Naive thymus-derived CD8-positive, alpha-beta T cell (primary cell): ENCODE measurements around the gene CERKL. TPM values are rescaled to one million over a fixed set of nuclear protein-coding genes. Genes with fewer than 3 reads are reported as not detected.

Experiments
- ATAC-seq, 2 donors: fragments of 150-1000 bp; cut with Tn5 transposase in 1 of 2; sonication (Bioruptor Pico), chemical (Tn5 transposase) in 1 of 2; 1 replicate in 1 of 2; 2 replicates in 1 of 2; pipeline ENCODE4 v1.10.0; 2021; ENCODE audit warnings: mild to moderate bottlenecking in 2 of 2, moderate library complexity in 2 of 2
- POLR2A ChIA-PET: fragments of 350-600 bp; sonication (Branson Sonifier 250); formaldehyde crosslinking; loops from one replicate; lab custom pipeline; 2021; ENCODE audit warnings: antibody characterized with exemption; lab: Charles Lee
- DNase-seq, 10 donors: peaks; one replicate each; pipeline versions ENCODE4 v3.0.0 to v3.0.0-alpha.2; 2020 to 2022
- H3K27ac Mint-ChIP-seq, 10 donors: one replicate each; pipeline ENCODE4 v1.8.0; 2020 to 2022; ENCODE audit warnings: mild to moderate bottlenecking in 10 of 10, mixed read lengths in 10 of 10, moderate library complexity in 4 of 10, inconsistent platforms in 1 of 10
- H3K27me3 Mint-ChIP-seq, 5 donors: one replicate each; pipeline ENCODE4 v1.8.0; 2021 to 2022; ENCODE audit warnings: mixed read lengths in 5 of 5
- H3K36me3 Mint-ChIP-seq, 3 donors: one replicate each; pipeline ENCODE4 v1.8.0; 2020 to 2022; ENCODE audit warnings: mixed read lengths in 3 of 3, mild to moderate bottlenecking in 2 of 3, inconsistent platforms in 1 of 3
- H3K4me1 Mint-ChIP-seq, 4 donors: one replicate each; pipeline ENCODE4 v1.8.0; 2021 to 2022; ENCODE audit warnings: mixed read lengths in 4 of 4
- H3K4me3 Mint-ChIP-seq, 10 donors: one replicate each; pipeline ENCODE4 v1.8.0; 2020 to 2022; ENCODE audit warnings: mild to moderate bottlenecking in 10 of 10, mixed read lengths in 10 of 10, moderate library complexity in 6 of 10, inconsistent platforms in 1 of 10
- H3K9me3 Mint-ChIP-seq, 9 donors: one replicate each; pipeline ENCODE4 v1.8.0; 2020 to 2022; ENCODE audit warnings: mixed read lengths in 9 of 9, mild to moderate bottlenecking in 3 of 9, inconsistent platforms in 1 of 9, moderate library complexity in 1 of 9
- polyA plus RNA-seq, 3 donors: library from polyadenylated mRNA; unstranded; fragments of 300-500 nt; fragmentation: Illumina TruSeq; gene quantifications; one replicate each; pipeline ENCODE4 v1.2.3, GENCODE V29; 2021
- total RNA-seq, 8 experiments: library from RNA in 2 of 8; stranded (reverse) in 2 of 8; gene quantifications; one replicate each; pipeline ENCODE4 v1.2.3 and lab custom pipeline; 2021 to 2026

The CERKL gene
- total and polyA plus RNA-seq, 5 experiments from 2014 or later, result 11.7 to 16.7 (median 13.4) TPM; not detected in 2

DNA sequence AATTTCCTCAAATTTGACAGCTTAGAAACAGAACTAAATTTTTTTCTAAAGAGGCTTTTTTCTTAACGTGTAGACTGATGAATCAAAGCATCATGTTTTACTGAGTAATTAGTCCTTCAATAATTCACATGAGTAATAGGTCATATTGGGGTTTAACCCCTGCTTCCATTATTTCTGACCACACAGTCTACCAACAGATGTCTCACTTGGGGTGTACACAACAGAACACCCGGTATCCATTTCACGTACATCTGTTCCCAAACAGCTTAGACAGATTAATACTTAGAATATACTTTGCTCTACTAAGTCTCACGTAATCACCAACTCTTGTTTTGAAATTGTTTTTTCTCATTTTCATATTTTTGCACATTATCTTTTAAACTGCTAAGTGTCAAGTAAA lies 14.8 kb downstream of the CERKL start:
- DNase-seq (no peak), ATAC-seq (no peak)
- no peaks in the 10 kb centered on the region for H3K9me3 Mint-ChIP-seq
- POLR2A ChIA-PET, result no interaction called here
- H3K27ac Mint-ChIP-seq, result no peak overlapping the region
- H3K27me3 Mint-ChIP-seq, result peaks cover 11 to 28% (median 15%) of the 10 kb centered on the region in 5 donors
- H3K4me1 Mint-ChIP-seq, result no peaks in the 10 kb centered on the region
- no peak overlapping the region for H3K4me3 Mint-ChIP-seq
- H3K36me3 Mint-ChIP-seq, result no peaks in the 10 kb centered on the region

DNA sequence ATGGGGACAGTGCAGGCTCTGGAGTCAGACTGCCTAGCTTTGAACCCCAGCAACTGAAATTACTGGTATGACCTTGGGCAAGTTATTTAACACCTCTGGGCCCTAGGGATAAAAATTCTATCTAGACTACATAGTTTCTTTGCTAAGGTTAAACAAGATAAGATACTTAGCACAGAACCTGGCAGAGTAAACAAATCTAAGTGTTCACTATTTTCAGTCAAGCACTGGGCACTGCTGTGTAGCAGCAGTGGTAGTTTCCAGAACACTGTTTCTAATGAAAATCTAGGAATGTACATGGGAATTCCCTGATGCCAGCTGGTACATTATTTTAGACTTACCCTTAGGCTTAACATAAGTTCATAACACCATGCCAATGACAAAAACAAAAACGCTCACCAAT lies 17.2 kb downstream of the CERKL start:
- no peak for ATAC-seq
- Mint-ChIP-seq H3K36me3 (no peaks in the 10 kb centered on the region), H3K4me3 (no peak overlapping the region), H3K9me3 (no peaks in the 10 kb centered on the region), H3K4me1 (no peaks in the 10 kb centered on the region), H3K27ac (no peak overlapping the region), H3K27me3 (peaks cover 0 to 13% (median 3%) of the 10 kb centered on the region in 5 donors)
- DNase-seq, result no peak
- POLR2A ChIA-PET, result no interaction called here

DNA sequence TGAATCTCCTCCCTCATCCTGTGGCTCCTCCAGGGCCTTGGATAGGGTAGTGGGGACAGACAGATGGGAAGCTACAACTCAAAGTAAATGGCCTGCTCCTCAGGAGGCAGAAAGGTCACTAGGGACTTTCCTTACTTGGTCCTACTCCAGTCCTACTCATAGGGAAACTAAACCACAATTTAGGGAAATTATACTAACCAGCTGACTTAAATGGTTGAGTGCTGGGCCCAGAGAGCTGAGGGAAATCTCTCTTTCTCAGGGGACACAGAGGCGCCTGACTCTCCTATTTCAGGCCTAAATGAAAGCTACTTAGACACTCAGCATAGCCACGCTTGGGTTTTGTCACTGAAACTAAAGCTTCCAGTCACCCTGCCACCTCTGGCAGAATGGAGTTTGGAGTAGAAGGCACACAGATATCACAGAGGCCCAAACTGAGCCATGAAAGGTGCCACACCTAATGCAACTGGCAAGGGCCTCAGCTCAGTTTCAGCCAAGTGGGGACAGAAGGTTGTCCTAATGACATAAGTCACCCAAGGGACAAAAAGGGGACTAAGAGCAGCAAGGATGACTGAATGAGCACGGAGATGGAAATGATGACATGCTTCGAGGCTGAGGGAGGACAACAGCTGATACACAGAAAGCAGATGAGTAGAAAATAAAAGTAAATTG lies 24.0 kb downstream of the CERKL start:
- POLR2A ChIA-PET, result no interaction called here
- no peaks in the 10 kb centered on the region for H3K36me3 Mint-ChIP-seq
- H3K9me3 Mint-ChIP-seq, result no peaks in the 10 kb centered on the region

GRCh38 chr2:181628590-181629585 lies 28.0 kb downstream of the CERKL start:
- DNase-seq (no peak), ATAC-seq (no peak)
- H3K4me3 Mint-ChIP-seq, result no peak overlapping the region
- POLR2A ChIA-PET, result no interaction called here
- H3K9me3 Mint-ChIP-seq, result peaks cover 0 to 4% (median 0%) of the 10 kb centered on the region in 9 donors
- H3K27me3 Mint-ChIP-seq, result peaks cover 1 to 12% (median 7%) of the 10 kb centered on the region in 5 donors
- H3K27ac Mint-ChIP-seq, result no peak overlapping the region
- H3K36me3 Mint-ChIP-seq, result peaks cover 0 to 2% (median 0%) of the 10 kb centered on the region in 3 donors
- no peaks in the 10 kb centered on the region for H3K4me1 Mint-ChIP-seq

More for the DNA sequence above, 24.0 kb downstream of the CERKL start:
- Mint-ChIP-seq H3K4me3 (no peak overlapping the region), H3K4me1 (no peaks in the 10 kb centered on the region), H3K27me3 (peaks cover 0 to 5% (median 0%) of the 10 kb centered on the region in 5 donors), H3K27ac (peak overlapping the region in 1 of 10 donors; percentile 13)
- DNase-seq (no peak), ATAC-seq (no peak)

- no peak for ATAC-seq
- Mint-ChIP-seq H3K4me3 (no peak overlapping the region), H3K27ac (no peak overlapping the region), H3K27me3 (peaks cover 1 to 19% (median 9%) of the 10 kb centered on the region in 5 donors), H3K9me3 (peaks cover 0 to 4% (median 0%) of the 10 kb centered on the region in 9 donors), H3K36me3 (peaks cover 0 to 2% (median 0%) of the 10 kb centered on the region in 3 donors), H3K4me1 (no peaks in the 10 kb centered on the region)
- POLR2A ChIA-PET, result no interaction called here
- no peak for DNase-seq
Measured at GRCh38 chr2:181627545-181627944, 29.4 kb downstream of the CERKL start.

- Mint-ChIP-seq H3K27ac (no peak overlapping the region), H3K4me1 (no peaks in the 10 kb centered on the region), H3K9me3 (peaks cover 0 to 4% (median 0%) of the 10 kb centered on the region in 9 donors), H3K27me3 (peaks cover 1 to 19% (median 9%) of the 10 kb centered on the region in 5 donors), H3K4me3 (no peak overlapping the region), H3K36me3 (peaks cover 0 to 2% (median 0%) of the 10 kb centered on the region in 3 donors)
- ATAC-seq, result no peak
- no peak for DNase-seq
- POLR2A ChIA-PET, result no interaction called here
Measured at GRCh38 chr2:181626671-181627070, 30.2 kb downstream of the CERKL start.

DNA sequence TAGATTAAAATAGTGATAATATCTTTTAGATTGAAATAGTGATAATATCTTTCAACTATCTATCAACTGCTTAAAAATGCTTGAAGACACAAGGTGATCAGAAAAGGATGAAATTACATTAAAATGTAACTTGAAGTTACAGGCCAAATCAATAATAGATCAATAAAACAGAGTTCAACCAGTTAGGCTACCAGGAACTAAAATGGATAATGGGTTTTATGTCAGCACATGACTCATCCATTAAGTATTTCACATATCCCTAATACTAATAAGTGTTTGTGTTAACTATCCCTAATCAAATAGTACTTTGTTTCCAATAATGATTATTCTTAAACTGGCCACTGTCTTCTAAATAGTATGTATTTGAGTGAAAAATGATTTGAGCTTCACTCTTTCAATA lies 33.7 kb downstream of the CERKL start:
- Mint-ChIP-seq H3K4me1 (no peaks in the 10 kb centered on the region), H3K27me3 (peaks cover 1 to 22% (median 9%) of the 10 kb centered on the region in 5 donors), H3K9me3 (peaks cover 0 to 4% (median 0%) of the 10 kb centered on the region in 9 donors)

GRCh38 chr2:181621779-181622490 lies 35.0 kb downstream of the CERKL start:
- ATAC-seq, result no peak
- Mint-ChIP-seq H3K27me3 (peaks cover 1 to 22% (median 9%) of the 10 kb centered on the region in 5 donors), H3K27ac (no peak overlapping the region), H3K36me3 (no peaks in the 10 kb centered on the region), H3K4me3 (no peak overlapping the region), H3K9me3 (peaks cover 0 to 4% (median 0%) of the 10 kb centered on the region in 9 donors), H3K4me1 (no peaks in the 10 kb centered on the region)
- POLR2A ChIA-PET, result no interaction called here
- DNase-seq, result no peak

More for the DNA sequence above, 33.7 kb downstream of the CERKL start:
- peaks cover 0 to 2% (median 0%) of the 10 kb centered on the region in 3 donors for H3K36me3 Mint-ChIP-seq
- H3K27ac Mint-ChIP-seq, result no peak overlapping the region
- POLR2A ChIA-PET, result no interaction called here
- no peak overlapping the region for H3K4me3 Mint-ChIP-seq
- no peak for DNase-seq
- no peak for ATAC-seq

DNA sequence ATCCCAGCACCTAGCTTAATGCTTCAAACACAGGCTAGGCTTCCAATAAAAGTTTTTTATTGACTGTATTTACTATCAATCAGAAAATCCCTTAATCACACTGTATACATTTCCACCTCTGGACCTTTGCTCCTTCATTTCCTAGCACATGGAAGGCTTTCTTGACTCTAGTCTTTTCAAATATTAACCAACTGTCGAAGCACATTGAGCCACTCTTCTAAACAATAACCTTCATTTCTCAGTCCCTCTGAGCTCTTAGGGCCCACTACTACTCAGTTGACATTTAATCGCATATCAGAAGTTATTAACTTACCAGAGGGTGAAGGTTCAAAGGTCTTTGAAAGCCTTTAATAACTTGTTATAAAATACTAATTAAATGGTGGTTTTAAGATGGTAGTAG lies 37.4 kb downstream of the CERKL start:
- ATAC-seq (no peak), DNase-seq (no peak)
- H3K9me3 Mint-ChIP-seq, result no peaks in the 10 kb centered on the region
- no peaks in the 10 kb centered on the region for H3K4me1 Mint-ChIP-seq
- H3K27me3 Mint-ChIP-seq, result peaks cover under 1 to 14% (median 8%) of the 10 kb centered on the region in 5 donors
- POLR2A ChIA-PET, result no interaction called here
- H3K4me3 Mint-ChIP-seq, result no peak overlapping the region
- no peak overlapping the region for H3K27ac Mint-ChIP-seq
- H3K36me3 Mint-ChIP-seq, result no peaks in the 10 kb centered on the region

DNA sequence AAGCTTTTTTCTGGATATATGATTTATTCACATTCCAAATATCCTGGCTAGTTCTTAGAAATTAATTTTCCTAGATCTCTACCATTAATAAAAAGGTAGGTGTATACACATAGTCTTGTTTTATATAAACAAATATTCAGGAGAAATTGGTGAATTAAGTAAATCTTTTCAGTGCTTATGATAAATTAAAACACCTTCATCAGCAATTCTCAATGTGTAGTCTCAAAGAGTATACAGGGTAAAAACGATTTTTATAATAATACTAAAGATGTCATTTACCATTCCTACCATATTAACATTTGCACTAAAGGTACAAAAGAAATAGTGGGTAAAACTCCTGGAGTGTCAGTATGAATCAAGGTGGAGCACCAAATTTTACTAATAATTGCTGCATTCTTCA lies 40.2 kb downstream of the CERKL start:
- POLR2A ChIA-PET, result no interaction called here
- H3K4me3 Mint-ChIP-seq, result no peak overlapping the region
- H3K4me1 Mint-ChIP-seq, result no peaks in the 10 kb centered on the region
- no peaks in the 10 kb centered on the region for H3K36me3 Mint-ChIP-seq
- peaks cover 0 to 3% (median 0%) of the 10 kb centered on the region in 5 donors for H3K27me3 Mint-ChIP-seq
- ATAC-seq, result no peak
- no peak for DNase-seq
- no peaks in the 10 kb centered on the region for H3K9me3 Mint-ChIP-seq
- H3K27ac Mint-ChIP-seq, result no peak overlapping the region

DNA sequence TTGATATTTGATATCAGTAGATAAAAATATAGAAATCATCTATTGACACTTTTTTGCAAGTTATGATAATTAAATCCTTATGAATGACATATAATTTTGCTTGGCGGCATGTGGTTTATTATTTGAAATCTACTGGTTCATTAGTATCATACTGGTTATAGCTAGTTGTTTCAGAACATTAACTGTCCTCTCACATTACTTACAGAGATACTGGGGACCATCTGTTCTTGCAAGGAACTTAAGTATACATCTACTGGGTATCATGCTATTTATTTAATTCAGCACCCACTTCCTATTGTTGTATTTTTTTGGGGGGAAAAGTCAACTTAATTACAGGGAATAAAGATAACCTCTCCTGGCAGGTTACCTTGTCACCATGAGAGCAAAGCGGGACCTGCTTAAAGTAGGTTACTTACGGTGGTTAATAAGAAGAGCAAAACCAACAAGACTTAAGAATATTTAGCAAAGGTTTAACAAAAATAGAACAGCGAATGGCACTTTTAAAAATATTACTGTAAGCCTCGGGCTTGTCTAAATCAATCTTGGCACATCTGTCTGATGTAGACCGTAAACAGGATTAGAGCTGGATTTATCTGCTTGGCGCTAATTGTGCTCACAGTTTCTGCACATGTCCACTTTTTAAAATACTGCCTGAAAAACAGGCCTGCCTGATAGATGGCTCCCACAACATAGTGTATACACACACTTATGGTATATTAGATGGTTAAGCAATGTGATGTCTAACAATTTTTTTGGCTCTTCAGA lies 41.8 kb downstream of the CERKL start:
- DNase-seq (no peak), ATAC-seq (no peak)
- Mint-ChIP-seq H3K4me1 (no peaks in the 10 kb centered on the region), H3K4me3 (no peak overlapping the region), H3K9me3 (no peaks in the 10 kb centered on the region), H3K27me3 (peaks cover 0 to 3% (median 0%) of the 10 kb centered on the region in 5 donors), H3K36me3 (no peaks in the 10 kb centered on the region), H3K27ac (no peak overlapping the region)
- POLR2A ChIA-PET, result no interaction called here

GRCh38 chr2:181613241-181613640 lies 43.7 kb downstream of the CERKL start:
- H3K36me3 Mint-ChIP-seq, result no peaks in the 10 kb centered on the region
- ATAC-seq, result no peak
- H3K4me1 Mint-ChIP-seq, result peaks cover 2 to 6% (median 5%) of the 10 kb centered on the region in 4 donors
- no peak overlapping the region for H3K4me3 Mint-ChIP-seq
- no peaks in the 10 kb centered on the region for H3K27me3 Mint-ChIP-seq
- no peaks in the 10 kb centered on the region for H3K9me3 Mint-ChIP-seq
- POLR2A ChIA-PET, result interaction anchor here (0.5 kb wide), 1 partner anchor 327 kb away, joined by 4 read pairs; no protein-coding TSS in a partner anchor
- H3K27ac Mint-ChIP-seq, result peak overlapping the region in 1 of 10 donors; percentile 31
- DNase-seq, result no peak
